IPS-20b (cell line): Measurements from ENCODE around the gene CDK13.

ENCODE experiments used
- H3K27ac ChIP-seq: one replicate; pipeline ENCODE4 v1.5.1; 2013; ENCODE audit warnings: low read length
- H3K27me3 ChIP-seq: 2 replicates; pipeline ENCODE4 v1.6.1; 2013; ENCODE audit warnings: mild to moderate bottlenecking, low read length, inconsistent platforms; ENCODE audit not compliant: insufficient read depth
- H3K36me3 ChIP-seq: 2 replicates; pipeline ENCODE4 v1.6.1; 2013; ENCODE audit warnings: low read depth, mild to moderate bottlenecking, inconsistent platforms, low read length, moderate library complexity; ENCODE audit not compliant: insufficient read depth
- H3K4me1 ChIP-seq: 2 replicates; pipeline ENCODE4 v1.6.1; 2013; ENCODE audit warnings: mild to moderate bottlenecking, control low read depth, inconsistent platforms, low read length, moderate library complexity; ENCODE audit not compliant: insufficient read depth
- H3K4me3 ChIP-seq: 2 replicates; pipeline ENCODE4 v1.5.1; 2013; ENCODE audit warnings: mild to moderate bottlenecking, low read length, inconsistent platforms
- H3K9ac ChIP-seq: 2 replicates; pipeline ENCODE4 v1.6.1; 2013; ENCODE audit warnings: low read depth, mild to moderate bottlenecking, inconsistent platforms, low read length, moderate library complexity
- H3K9me3 ChIP-seq: 2 replicates; pipeline ENCODE4 v1.6.1; 2013; ENCODE audit warnings: mild to moderate bottlenecking, low read depth, low read length, inconsistent platforms; ENCODE audit not compliant: insufficient read depth

Gene CDK13

DNA sequence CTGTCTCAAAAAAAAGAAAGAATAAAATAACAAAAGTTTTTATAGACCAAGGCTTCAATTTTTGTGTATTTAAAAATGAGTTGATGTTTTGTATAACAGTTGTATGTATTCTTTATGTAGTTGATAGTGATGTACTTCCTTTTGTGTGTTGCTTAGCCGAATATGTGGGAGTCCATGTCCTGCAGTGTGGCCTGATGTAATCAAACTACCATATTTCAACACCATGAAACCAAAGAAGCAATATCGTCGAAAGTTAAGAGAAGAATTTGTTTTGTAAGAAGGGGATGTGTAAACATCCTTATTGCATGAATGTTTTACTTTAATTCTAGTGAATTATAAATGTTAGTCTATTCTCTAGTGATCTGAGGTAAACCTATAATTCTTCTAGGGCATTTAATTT lies 127.8 kb downstream of the CDK13 start:
- Histone ChIP-seq H3K9ac (no peak overlapping the region), H3K9me3 (no peaks in the 10 kb centered on the region), H3K4me3 (no peak overlapping the region), H3K4me1 (no peaks in the 10 kb centered on the region), H3K36me3 (peaks cover 21% of the 10 kb centered on the region), H3K27ac (no peak overlapping the region), H3K27me3 (no peaks in the 10 kb centered on the region)

DNA sequence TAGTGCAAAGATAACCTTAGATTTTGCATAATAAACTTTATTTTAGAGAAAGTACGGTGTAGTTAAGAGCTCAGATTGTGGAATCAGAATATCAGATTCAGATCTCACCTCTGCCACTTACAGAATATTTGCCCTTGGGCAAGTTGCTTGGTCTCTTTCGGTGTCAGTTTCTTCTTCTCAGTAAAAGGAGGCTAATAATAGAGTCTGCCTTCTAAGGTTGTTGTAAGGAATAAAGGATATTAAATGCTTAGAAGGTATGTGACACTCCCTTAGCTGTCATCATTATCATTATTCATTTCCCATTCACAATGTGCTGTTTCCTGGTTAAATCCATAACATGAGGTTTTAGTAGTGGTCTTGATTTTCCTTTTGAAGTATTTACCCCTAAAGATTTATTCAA lies 142.1 kb downstream of the CDK13 start:
- no peaks in the 10 kb centered on the region for H3K9me3 ChIP-seq
- no peak overlapping the region for H3K27ac ChIP-seq
- H3K36me3 ChIP-seq, result peaks cover 71% of the 10 kb centered on the region
- H3K4me1 ChIP-seq, result peaks cover 10% of the 10 kb centered on the region
- no peaks in the 10 kb centered on the region for H3K27me3 ChIP-seq
- H3K9ac ChIP-seq, result no peak overlapping the region
- H3K4me3 ChIP-seq, result no peak overlapping the region

DNA sequence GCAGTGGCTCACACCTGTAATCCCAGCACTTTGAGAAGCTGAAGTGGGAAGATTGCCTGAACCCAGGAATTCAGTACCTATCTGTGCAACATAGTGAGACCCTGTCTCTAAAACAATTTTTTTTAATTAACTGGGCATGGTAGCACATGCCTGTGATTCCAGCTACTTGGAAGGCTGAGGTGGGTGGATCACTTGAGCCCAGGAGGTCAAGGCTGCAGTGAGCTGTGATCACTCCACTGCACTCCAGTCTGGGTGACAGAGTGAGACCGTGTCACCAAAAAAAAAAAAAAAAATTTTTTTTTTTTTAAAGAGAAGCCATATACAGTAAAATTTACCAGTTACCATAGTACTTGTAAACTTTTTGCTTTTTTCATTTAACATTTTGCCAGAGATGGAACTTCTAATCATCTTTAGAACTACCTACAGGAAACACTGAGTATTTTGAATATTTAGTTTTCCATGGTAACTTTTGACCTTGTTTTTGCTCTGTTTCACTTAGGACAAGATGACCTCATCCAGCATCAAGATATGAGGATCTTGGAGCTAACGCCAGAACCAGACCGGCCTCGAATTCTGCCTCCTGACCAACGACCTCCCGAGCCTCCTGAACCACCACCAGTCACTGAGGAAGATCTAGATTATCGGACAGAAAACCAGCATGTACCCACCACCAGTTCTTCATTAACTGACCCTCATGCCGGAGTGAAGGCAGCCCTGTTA lies 143.7 kb downstream of the CDK13 start:
- no peaks in the 10 kb centered on the region for H3K27me3 ChIP-seq
- H3K27ac ChIP-seq, result no peak overlapping the region
- H3K9me3 ChIP-seq, result no peaks in the 10 kb centered on the region
- H3K4me1 ChIP-seq, result peaks cover 15% of the 10 kb centered on the region
- H3K36me3 ChIP-seq, result peaks cover 61% of the 10 kb centered on the region
- no peak overlapping the region for H3K9ac ChIP-seq
- H3K4me3 ChIP-seq, result no peak overlapping the region

DNA sequence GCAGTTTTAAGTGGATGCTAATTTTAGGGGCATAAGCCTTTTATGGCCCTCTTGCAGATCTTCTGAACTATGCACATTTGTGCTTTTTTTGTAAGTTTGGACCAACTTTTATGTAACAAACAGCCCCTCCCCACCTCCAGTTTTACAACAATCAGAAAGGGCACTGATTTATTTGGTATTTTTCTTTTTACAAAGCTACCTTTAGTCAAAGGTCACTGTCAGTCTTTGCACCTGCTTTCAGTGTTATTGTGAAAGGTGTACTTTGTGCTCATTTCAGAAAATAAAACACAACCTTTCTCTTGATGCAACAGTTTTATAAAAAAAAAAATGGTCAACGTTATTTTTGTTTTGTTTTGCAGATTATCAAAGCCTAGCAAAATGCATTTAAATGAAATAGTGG lies 145.2 kb downstream of the CDK13 start:
- H3K9ac ChIP-seq, result no peak overlapping the region
- H3K4me1 ChIP-seq, result peaks cover 15% of the 10 kb centered on the region
- no peak overlapping the region for H3K27ac ChIP-seq
- H3K36me3 ChIP-seq, result peaks cover 47% of the 10 kb centered on the region
- no peaks in the 10 kb centered on the region for H3K27me3 ChIP-seq
- H3K9me3 ChIP-seq, result no peaks in the 10 kb centered on the region
- no peak overlapping the region for H3K4me3 ChIP-seq

DNA sequence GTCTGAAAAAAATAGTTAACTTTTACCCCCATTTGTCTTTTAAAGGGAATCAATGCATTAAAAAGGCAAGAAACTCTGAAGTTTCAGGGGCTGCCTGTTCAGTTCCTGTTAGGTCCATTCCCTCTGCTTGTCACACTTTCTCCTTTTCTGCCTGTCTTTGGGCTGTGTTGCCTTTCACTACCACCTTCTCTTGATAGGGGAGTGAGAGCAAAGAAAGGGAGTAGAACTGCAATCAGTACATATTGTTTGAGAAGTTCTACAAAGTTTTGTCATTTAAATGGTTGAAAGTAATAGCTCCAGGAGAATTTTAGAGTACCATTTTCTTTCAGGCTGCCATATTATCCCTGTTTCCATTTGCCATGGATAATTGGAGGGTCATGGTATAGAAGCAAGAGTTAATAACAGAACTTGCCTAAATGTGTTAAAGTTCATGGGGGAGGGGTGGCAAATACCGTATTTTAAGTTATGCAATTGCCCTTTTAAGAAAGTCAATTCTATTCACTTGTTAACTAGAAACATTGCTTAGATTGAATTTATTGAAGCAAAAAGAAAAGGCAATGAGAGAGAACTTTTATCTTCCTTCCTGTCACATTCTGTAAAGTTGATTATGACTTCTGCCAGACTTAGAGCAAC lies 145.8 kb downstream of the CDK13 start:
- Histone ChIP-seq H3K4me3 (no peak overlapping the region), H3K9me3 (no peaks in the 10 kb centered on the region), H3K9ac (no peak overlapping the region), H3K27ac (no peak overlapping the region), H3K27me3 (no peaks in the 10 kb centered on the region), H3K36me3 (peaks cover 47% of the 10 kb centered on the region), H3K4me1 (peaks cover 15% of the 10 kb centered on the region)

DNA sequence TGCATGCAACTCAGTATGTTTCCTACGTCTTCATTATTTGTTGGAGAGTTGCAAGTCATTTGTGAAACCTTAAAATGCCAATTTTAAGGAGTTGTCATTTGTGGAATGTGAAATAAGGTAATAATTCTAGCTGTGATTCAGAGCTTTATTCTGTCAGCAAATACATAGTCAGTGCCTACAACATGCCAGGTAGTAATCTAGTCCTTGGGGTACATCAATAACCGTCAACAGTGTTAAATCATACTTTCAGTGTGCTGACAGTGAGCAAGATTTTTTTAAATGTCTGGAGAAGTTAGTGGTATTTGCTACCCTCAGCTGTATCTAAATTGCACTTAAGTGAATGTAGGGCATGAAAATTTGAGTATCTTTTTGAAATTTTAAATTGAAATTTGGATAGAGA lies 147.7 kb downstream of the CDK13 start:
- Histone ChIP-seq H3K36me3 (peaks cover 36% of the 10 kb centered on the region), H3K9me3 (no peaks in the 10 kb centered on the region), H3K27ac (no peak overlapping the region), H3K4me1 (peaks cover 15% of the 10 kb centered on the region), H3K27me3 (no peaks in the 10 kb centered on the region), H3K4me3 (no peak overlapping the region), H3K9ac (no peak overlapping the region)

DNA sequence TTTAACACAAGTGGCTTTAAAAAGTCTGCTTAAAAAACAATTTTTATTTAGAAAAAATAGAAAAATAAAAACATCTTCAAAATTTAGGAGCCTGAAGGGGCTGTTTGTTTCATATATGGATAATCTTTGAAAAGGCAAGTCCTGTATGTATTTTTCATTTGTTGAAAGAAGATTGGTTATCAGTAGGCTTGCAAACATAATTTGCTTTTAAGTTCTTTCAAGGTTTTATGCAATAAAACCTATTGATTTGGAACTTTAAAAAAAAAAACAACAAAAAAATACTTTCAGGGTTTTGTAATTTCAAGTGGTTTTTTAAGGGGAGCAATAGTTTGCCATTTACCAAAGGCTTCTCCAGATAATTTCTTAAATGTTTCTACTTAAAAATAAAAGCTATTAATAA lies 148.8 kb downstream of the CDK13 start:
- no peak overlapping the region for H3K4me3 ChIP-seq
- no peak overlapping the region for H3K9ac ChIP-seq
- peaks cover 26% of the 10 kb centered on the region for H3K36me3 ChIP-seq
- H3K4me1 ChIP-seq, result peaks cover 15% of the 10 kb centered on the region
- no peaks in the 10 kb centered on the region for H3K9me3 ChIP-seq
- no peaks in the 10 kb centered on the region for H3K27me3 ChIP-seq
- no peak overlapping the region for H3K27ac ChIP-seq

DNA sequence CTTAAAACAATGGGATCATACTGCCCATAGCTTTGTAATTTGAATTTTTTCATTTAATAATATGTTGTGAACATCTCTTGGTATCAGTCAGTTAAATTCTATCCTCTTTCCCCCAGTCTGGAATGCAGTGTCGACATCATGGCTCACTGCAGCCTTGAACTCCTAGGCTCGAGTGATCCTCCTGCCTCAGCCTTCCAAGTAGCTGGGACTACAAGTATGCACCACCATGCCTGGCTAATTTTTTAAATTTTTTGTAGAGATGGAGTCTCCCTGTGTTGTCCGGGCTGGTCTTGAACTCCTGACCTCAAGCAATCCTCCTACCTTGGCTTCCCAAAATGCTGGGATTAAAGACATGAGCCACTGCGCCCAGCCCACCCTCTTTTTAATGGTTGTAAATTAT lies 149.8 kb downstream of the CDK13 start:
- peaks cover 15% of the 10 kb centered on the region for H3K4me1 ChIP-seq
- no peaks in the 10 kb centered on the region for H3K9me3 ChIP-seq
- no peak overlapping the region for H3K4me3 ChIP-seq
- H3K27me3 ChIP-seq, result no peaks in the 10 kb centered on the region
- H3K9ac ChIP-seq, result no peak overlapping the region
- H3K27ac ChIP-seq, result no peak overlapping the region
- peaks cover 16% of the 10 kb centered on the region for H3K36me3 ChIP-seq

DNA sequence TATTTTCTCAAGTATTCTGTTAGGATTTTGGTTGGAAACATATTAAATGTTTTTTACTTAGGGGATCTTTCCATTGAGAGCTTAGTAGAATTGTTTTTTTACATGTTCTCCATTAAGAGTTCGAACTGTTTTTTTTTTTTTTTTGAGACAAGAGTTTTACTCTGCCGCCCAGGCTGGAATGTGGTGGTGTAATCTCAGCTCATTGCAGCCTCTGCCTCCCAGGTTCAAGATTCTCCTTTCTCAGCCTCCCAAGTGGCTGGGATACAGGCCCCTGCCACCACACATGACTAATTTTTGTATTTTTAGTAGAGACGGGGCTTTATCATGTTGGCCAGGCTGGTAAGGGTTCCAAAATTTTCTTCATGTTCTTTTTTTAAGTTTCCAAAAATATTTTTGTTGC lies 151.1 kb downstream of the CDK13 start:
- H3K4me3 ChIP-seq, result no peak overlapping the region
- no peaks in the 10 kb centered on the region for H3K27me3 ChIP-seq
- no peaks in the 10 kb centered on the region for H3K9me3 ChIP-seq
- H3K27ac ChIP-seq, result no peak overlapping the region
- no peak overlapping the region for H3K9ac ChIP-seq
- H3K4me1 ChIP-seq, result peaks cover 7% of the 10 kb centered on the region; the same call in 1 of the 2 replicates
- H3K36me3 ChIP-seq, result peaks cover 3% of the 10 kb centered on the region; the same call in 1 of the 2 replicates

DNA sequence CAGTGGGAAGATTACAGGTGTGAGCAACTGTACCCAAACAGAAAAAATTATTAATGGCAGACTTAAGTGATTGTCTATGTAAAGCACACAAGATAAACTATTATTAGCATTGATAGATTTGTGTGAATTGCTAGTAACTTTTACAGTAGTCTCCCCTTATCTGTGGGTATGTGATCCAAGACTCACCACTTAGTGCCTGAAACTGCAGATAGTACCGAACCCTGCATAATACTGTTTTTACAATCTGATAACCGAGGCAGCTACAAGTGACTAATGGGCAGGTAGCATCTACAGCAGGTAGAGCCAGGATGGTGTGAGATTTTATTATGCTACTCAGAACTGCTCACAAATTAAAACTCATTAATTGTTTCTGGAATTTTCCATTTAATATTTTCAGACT lies 152.8 kb downstream of the CDK13 start:
- no peak overlapping the region for H3K27ac ChIP-seq
- no peaks in the 10 kb centered on the region for H3K9me3 ChIP-seq

DNA sequence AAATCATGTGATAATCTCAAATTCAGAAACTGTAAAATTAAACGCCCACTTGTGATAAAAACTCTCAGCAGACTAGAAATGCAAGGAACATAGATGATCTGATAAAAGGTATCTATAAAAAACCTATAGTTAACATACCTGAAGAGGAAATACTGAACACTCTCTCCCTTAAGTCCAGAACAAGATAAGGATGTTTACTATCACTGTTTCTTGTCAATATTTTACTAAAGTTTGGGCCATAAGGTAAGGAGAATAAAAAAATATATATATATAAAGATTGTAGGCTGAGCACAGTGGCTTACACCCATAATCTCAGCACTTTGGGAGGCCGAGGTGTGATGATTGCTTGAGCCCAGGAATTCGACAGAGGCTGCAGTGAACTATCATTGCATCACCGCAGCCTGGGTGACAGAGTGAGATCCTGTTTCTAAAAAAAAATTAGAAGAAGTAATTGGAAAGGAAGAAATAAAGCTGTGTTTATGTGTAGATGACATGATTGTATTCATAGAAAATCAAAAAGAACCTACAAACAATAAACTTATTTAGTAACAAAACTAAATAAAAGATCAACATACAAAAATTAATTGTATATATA lies 155.9 kb downstream of the CDK13 start:
- Histone ChIP-seq H3K4me3 (no peak overlapping the region), H3K4me1 (no peaks in the 10 kb centered on the region), H3K9ac (no peak overlapping the region), H3K27ac (no peak overlapping the region), H3K36me3 (no peaks in the 10 kb centered on the region), H3K9me3 (no peaks in the 10 kb centered on the region), H3K27me3 (no peaks in the 10 kb centered on the region)

More for the DNA sequence above, 152.8 kb downstream of the CDK13 start:
- H3K9ac ChIP-seq, result no peak overlapping the region
- H3K4me1 ChIP-seq, result peaks cover under 1% of the 10 kb centered on the region; the same call in 1 of the 2 replicates
- H3K36me3 ChIP-seq, result no peaks in the 10 kb centered on the region
- no peaks in the 10 kb centered on the region for H3K27me3 ChIP-seq
- H3K4me3 ChIP-seq, result no peak overlapping the region

DNA sequence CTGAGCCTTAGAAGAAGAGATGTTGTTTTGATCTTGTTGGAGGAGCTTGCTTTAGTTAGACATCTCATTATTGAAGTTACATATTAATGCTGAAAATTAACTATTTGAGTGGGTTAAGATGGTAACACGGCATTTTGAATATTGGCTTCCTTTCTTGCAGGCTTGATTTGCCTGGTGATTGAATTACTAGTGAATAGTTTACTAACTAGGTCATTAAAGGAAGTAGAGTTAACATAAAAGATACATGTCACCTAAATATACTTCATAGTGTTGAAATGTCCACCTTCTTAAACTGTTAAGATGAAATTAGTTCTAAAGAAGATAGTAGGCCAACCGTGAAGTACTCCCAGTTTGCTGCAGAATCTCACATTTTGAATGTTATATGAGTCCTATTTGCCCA lies 165.9 kb downstream of the CDK13 start:
- peaks cover 3% of the 10 kb centered on the region; the same call in 1 of the 2 replicates for H3K4me1 ChIP-seq
- H3K9me3 ChIP-seq, result no peaks in the 10 kb centered on the region
- H3K36me3 ChIP-seq, result no peaks in the 10 kb centered on the region
- no peak overlapping the region for H3K4me3 ChIP-seq
- no peak overlapping the region for H3K9ac ChIP-seq
- H3K27me3 ChIP-seq, result no peaks in the 10 kb centered on the region
- H3K27ac ChIP-seq, result no peak overlapping the region
